Breast epithelium (tissue), 3 donors: ENCODE measurements around the gene CTTNBP2.

Experiments used
- POLR2A ChIP-seq: fragments of 450-650 bp; IDR thresholded peaks from one replicate; pipeline ENCODE4 v1.6.1; 2016; ENCODE audit warnings: antibody characterized with exemption, mild to moderate bottlenecking, moderate library complexity
- POLR2AphosphoS5 ChIP-seq, 3 donors: sonication (generic); formaldehyde crosslinking; IDR thresholded peaks; one replicate each; pipeline ENCODE4 v1.6.1; 2017; ENCODE audit warnings: antibody characterized with exemption in 3 of 3
- TF ChIP-seq, protein P1 (sequence below), 3 donors: fragments of 450-650 bp; IDR thresholded peaks; one replicate each; pipeline ENCODE4 v1.5.1; 2016 to 2017; ENCODE audit warnings: antibody characterized with exemption in 3 of 3, mild to moderate bottlenecking in 3 of 3, moderate library complexity in 3 of 3

GRCh38 chr7:117673839-117674238, 199.4 kb downstream of the CTTNBP2 start:
- TF ChIP-seq, protein P1, sequence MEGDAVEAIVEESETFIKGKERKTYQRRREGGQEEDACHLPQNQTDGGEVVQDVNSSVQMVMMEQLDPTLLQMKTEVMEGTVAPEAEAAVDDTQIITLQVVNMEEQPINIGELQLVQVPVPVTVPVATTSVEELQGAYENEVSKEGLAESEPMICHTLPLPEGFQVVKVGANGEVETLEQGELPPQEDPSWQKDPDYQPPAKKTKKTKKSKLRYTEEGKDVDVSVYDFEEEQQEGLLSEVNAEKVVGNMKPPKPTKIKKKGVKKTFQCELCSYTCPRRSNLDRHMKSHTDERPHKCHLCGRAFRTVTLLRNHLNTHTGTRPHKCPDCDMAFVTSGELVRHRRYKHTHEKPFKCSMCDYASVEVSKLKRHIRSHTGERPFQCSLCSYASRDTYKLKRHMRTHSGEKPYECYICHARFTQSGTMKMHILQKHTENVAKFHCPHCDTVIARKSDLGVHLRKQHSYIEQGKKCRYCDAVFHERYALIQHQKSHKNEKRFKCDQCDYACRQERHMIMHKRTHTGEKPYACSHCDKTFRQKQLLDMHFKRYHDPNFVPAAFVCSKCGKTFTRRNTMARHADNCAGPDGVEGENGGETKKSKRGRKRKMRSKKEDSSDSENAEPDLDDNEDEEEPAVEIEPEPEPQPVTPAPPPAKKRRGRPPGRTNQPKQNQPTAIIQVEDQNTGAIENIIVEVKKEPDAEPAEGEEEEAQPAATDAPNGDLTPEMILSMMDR (IDR thresholded peaks at IDR 0.05): peak in 2 of 3 donors; percentile 32 to 41
- TF ChIP-seq POLR2A (no peak), POLR2AphosphoS5 (IDR thresholded peaks at IDR 0.05) (no peak)
